ENCODE data around the gene EHD2. TPM values are rescaled to one million over a fixed set of nuclear protein-coding genes. Genes with fewer than 3 reads are reported as not detected.
"Not testable (repeated sequence)": the region's sequence is repeated elsewhere in the genome, so short reads cannot be mapped to it uniquely, and the experiment has no call there.

Gene EHD2
- total RNA-seq, 4 donors from 2014 or later = 72.0 to 198 (median 82.9) TPM

- Histone ChIP-seq H3K27ac (peak overlapping the region; percentile 46 to 63), H3K36me3 (no peaks in the 10 kb centered on the region), H3K4me3 (no peak overlapping the region), H3K9me3 (no peaks in the 10 kb centered on the region), H3K27me3 (no peaks in the 10 kb centered on the region), H3K4me1 (peaks cover 5 to 24% of the 10 kb centered on the region in 2 donors)
- intact Hi-C loops (cut with DNase I; ENCODE audit: low total_unique reads) = no loop called here
- DNase-seq = no peak
- TF ChIP-seq, protein P1, sequence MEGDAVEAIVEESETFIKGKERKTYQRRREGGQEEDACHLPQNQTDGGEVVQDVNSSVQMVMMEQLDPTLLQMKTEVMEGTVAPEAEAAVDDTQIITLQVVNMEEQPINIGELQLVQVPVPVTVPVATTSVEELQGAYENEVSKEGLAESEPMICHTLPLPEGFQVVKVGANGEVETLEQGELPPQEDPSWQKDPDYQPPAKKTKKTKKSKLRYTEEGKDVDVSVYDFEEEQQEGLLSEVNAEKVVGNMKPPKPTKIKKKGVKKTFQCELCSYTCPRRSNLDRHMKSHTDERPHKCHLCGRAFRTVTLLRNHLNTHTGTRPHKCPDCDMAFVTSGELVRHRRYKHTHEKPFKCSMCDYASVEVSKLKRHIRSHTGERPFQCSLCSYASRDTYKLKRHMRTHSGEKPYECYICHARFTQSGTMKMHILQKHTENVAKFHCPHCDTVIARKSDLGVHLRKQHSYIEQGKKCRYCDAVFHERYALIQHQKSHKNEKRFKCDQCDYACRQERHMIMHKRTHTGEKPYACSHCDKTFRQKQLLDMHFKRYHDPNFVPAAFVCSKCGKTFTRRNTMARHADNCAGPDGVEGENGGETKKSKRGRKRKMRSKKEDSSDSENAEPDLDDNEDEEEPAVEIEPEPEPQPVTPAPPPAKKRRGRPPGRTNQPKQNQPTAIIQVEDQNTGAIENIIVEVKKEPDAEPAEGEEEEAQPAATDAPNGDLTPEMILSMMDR (IDR thresholded peaks at IDR 0.05) = no peak
- no peak for TF ChIP-seq POLR2A (IDR thresholded peaks at IDR 0.05)
These were observed 12.7 kb downstream of the EHD2 start for GRCh38 chr19:47725759-47726401.

DNA sequence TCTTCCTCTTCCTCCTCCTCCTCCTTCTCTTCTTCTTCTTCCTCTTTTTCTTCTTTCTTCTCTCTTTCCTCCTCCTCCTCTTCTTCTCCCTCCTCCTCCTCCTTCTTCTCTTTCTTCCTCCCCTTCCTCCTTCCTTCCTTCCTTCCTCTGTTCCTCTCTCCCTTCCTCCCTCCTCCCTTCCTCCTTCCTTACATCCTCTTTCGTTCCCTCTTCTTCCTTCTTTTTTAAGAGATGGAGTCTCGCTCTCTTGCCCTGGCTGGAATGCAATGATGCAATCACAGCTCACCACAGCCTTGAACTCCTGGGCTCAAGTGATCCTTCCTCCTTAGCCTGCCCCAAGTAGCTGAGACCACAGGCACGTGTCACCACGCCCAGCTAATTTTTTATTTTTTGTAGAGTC, 13.2 kb downstream of the EHD2 start:
- Histone ChIP-seq H3K27ac (peak overlapping the region; percentile 46 to 63), H3K4me3 (no peak overlapping the region), H3K27me3 (no peaks in the 10 kb centered on the region), H3K9me3 (no peaks in the 10 kb centered on the region), H3K4me1 (peaks cover 5 to 24% of the 10 kb centered on the region in 2 donors), H3K36me3 (no peaks in the 10 kb centered on the region)
- TF ChIP-seq, protein P1 (IDR thresholded peaks at IDR 0.05) = no peak
- no peak for TF ChIP-seq POLR2A (IDR thresholded peaks at IDR 0.05)
- no peak for DNase-seq
- intact Hi-C loops (cut with DNase I; ENCODE audit: low total_unique reads) = no loop called here

DNA sequence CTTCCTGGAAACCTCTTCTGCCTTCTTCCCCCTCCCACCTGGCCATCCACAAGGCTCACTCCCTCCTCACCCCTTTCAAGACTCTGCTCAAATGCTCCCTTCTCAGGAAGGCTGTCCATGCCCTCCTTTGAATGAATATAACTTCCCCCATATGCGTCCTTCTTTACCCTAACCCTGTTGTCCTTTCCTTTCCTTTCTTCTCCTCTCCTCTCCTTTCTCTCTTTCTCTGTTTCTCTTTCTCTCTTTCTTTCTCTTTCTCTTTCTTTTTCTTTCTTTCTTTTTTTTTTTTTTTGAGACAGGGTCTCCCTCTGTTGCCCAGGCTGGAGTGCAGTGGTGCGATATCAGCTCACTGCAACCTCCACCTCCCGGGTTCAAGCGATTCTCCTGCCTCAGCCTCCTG, 15.1 kb downstream of the EHD2 start:
- intact Hi-C loops (cut with DNase I; ENCODE audit: low total_unique reads); H3K4me3 ChIP-seq; H3K9me3 ChIP-seq; H3K27me3 ChIP-seq; DNase-seq; H3K36me3 ChIP-seq: not testable (repeated sequence)
- H3K27ac ChIP-seq = peak overlapping the region; percentile 88 to 94
- H3K4me1 ChIP-seq = peaks cover 5 to 24% of the 10 kb centered on the region in 2 donors

- no peaks in the 10 kb centered on the region for H3K27me3 ChIP-seq
- H3K4me1 ChIP-seq = peaks cover 5 to 19% of the 10 kb centered on the region in 2 donors
- peak overlapping the region; percentile 88 to 94 for H3K27ac ChIP-seq
- H3K4me3 ChIP-seq = peak overlapping the region; percentile 6 to 8
- TF ChIP-seq POLR2A (IDR thresholded peaks at IDR 0.05) = no peak
- TF ChIP-seq, protein P1 (IDR thresholded peaks at IDR 0.05) = no peak
- intact Hi-C loops (cut with DNase I; ENCODE audit: low total_unique reads) = no loop called here
- H3K9me3 ChIP-seq = no peaks in the 10 kb centered on the region
- no peaks in the 10 kb centered on the region for H3K36me3 ChIP-seq
- DNase-seq = peak; percentile 79 to 87
These were observed 16.2 kb downstream of the EHD2 start for GRCh38 chr19:47729468-47729798.

GRCh38 chr19:47729799-47730520, 16.7 kb downstream of the EHD2 start:
- no peaks in the 10 kb centered on the region for H3K27me3 ChIP-seq
- intact Hi-C loops (cut with DNase I; ENCODE audit: low total_unique reads) = no loop called here
- H3K36me3 ChIP-seq = no peaks in the 10 kb centered on the region
- peak overlapping the region; percentile 88 to 94 for H3K27ac ChIP-seq
- peak overlapping the region; percentile 6 to 8 for H3K4me3 ChIP-seq
- TF ChIP-seq, protein P1 (IDR thresholded peaks at IDR 0.05) = no peak
- no peak for TF ChIP-seq POLR2A (IDR thresholded peaks at IDR 0.05)
- peaks cover 5 to 19% of the 10 kb centered on the region in 2 donors for H3K4me1 ChIP-seq
- no peaks in the 10 kb centered on the region for H3K9me3 ChIP-seq
- DNase-seq = peak; percentile 68 to 79
